HG03565 (cell line): ENCODE results near the gene EVI5.
"Not testable (repeated sequence)": the region's sequence is repeated elsewhere in the genome, so short reads cannot be mapped to it uniquely, and the experiment has no call there.

Source experiments
- ATAC-seq: cut with Tn5 transposase; IDR thresholded peaks from one replicate; pipeline ENCODE4 v1.9.1; 2021; ENCODE audit warnings: mild to moderate bottlenecking, moderate library complexity; ENCODE audit not compliant: unreplicated experiment

EVI5 gene

DNA sequence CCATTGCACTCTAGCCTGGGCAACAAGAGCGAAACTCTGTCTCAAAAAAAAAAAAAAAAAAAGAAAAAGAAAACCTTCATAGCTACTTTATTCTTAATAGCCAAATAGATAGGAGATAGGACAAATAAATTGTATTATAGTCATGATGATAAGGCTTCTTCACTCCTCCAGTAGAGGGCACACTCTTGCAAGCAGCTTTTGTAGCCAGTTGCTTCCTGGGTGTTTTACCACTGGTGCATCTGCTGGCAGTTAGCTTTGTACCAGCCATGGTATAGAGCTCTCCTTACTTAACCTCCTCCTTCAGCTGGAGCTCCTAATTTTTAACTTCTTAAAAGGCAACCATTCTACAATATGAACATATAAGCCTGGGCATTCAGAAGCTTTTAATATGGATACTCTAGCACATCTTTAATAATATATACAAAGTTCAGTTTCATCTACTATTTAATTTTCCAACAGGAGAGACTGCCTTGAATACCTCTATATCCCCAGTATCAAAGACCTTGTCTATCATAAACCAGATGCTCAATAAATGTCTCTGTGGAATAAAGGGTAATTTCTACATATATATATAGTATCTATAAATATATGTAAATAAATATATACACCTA is 35.8 kb downstream of the EVI5 start:
- peak; percentile 46 for ATAC-seq

DNA sequence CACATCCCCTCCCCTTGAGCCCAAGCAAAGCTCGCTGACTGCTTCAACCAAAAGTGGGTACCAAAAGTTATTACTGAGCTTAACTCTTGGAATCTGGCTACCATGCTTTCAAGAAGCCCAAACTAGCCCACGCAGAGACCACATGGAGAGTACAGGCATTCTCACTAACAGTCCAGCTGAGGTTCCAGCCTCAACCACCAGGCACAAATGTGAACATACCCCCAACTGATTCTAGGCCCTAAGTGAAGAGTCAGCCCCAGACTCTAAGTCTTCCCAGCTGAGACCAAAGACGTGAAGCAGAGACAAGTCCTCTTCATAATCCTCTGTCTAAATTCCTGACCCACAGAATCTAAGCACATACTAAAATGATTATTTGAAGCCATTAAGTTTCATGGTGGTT is 36.8 kb downstream of the EVI5 start:
- ATAC-seq = no peak

DNA sequence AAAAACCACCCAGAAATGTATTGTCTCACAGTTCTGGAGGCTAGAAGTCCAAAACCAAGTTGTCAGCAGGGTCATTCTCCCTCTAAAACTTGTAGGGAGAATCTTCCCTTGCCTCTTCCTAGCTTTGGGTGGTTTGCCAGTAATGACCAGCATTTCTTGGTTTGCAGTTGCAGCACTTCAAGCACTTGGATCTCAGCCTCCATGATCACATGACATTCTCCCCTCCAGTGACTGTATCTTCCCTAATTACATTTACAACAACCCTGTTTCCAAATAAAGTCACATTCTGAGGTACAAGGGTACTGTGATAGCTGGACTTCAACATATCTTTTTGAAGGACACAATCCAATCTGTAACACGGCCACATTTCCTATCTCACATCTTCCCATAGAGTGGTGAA is 37.2 kb downstream of the EVI5 start:
- ATAC-seq = no peak

DNA sequence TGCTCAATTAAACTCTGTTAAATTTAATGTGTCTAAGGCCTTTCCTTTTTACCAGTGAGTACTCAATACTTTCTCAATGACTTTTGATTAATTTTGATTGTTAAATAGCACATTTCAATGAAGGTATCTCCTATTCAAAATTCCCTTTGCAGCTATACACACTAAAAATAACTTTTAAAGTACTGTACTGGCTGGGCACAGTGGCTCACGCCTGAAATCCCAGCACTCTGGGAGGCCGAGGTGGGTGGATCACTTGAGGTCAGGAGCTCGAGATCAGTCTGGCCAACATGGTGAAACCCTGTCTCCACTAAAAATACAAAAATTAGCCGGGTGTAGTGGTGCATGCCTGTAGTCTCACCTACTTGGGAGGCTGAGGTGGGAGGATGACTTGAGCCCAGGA is 38.7 kb downstream of the EVI5 start:
- ATAC-seq = not testable (repeated sequence)

DNA sequence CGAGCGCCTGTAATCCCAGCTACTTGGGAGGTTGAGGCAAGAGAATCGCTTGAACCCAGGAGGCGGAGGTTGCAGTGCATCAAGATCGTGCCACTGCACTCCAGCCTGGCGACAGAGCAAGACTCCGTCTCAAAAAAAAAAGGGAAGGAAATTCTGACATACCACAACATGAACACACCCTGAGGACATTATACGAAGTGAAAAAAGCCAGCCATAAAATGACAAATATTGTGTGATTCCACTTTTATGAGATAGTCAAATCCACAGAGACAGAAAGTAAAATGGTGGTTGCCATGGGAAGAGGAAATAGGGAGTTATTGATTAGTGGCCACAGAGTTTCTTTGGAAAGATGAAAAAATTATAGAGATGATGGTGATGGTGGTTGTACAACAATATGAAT is 41.7 kb downstream of the EVI5 start:
- no peak for ATAC-seq

DNA sequence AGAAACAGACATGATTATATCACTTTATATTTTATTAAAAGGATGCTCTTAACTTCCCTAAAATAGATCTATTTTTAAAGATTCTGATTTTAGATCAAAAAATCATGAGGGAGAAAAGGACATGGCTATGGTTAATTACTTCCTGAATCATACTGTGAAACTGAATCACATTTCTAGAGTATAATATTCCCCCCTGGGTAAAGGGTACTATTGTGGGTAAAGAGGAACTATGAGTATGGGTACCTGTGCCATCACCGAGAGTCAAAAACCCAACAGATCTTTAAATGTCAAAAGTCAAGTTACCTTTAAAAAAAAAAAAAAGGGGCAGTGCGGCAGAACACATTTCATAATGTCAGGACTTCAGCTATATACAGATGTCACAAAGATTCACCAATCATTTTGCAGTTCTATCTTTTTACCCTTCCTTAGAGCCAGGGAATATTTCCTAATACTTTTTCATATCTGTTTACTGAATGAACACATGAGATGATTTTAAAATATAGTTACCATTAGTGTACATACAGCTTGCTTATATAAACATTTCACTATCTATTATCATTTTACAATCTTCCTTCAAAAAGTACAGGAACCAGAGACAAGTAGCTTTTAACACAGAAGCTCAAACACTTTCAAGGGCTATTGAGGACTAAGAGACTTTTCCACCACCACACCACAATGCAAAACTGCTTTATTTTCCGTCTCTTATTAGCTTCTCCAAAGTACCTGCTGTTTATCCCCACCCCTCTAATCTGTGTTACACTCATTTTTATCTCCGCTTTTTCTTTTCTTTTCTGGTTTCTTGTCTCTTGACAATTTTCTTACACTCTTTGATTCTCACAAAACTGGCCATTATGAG is 45.0 kb downstream of the EVI5 start:
- ATAC-seq = no peak

DNA sequence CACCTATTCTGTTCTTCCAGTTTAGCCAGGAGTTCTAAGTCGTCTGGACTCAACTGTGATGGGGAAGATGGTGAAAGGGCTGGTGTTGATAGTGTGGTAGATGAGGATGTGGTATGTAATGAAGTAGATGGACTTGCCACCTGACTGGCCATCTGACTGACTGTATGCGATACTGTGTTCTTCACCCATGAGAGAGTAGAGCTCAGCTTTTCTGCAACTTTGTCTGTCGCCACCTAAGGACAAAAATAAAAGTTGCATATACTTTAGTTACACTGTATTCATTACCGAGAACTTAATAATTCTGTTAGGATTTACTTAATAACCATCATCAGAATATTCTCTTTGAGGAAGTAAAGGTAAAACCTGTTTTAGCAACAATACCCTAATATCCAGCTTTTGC is 48.5 kb downstream of the EVI5 start:
- no peak for ATAC-seq

DNA sequence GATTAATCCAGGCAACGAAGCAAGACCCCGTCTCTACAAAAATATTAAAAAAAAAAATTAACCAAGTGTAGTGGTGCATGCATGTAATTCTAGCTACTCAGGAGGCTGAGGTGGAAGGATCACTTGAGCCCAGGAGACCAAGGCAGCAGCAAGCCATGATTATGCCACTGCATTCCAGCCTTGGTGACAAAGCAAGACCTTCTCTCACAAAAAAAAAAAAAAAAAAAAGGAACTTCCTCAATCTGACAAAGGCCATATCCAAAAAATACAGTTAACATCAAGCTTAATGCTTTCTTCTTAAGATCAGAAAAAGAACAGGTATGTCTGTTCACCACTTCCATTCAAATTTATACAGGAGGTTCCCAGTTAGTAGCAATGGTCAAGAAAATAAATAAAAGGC is 54.4 kb downstream of the EVI5 start:
- no peak for ATAC-seq

DNA sequence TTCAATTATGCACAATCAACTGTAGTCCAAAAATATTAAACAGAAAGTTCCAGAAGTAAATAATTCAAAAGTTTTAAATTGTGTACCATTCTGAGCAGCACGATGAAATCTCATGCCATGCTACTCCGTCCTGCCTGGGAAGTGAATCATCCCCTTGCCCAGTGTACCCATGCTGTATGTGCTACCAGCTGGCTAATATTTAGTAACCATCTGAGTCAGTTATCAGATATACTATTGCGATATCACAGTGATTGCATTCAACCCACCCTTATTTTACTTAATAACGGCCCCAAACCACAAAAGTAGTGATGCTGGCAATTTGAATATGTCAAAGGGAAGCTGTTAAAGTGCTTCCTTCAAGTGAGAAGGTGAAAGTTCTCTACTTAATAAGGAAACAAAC is 56.2 kb downstream of the EVI5 start:
- no peak for ATAC-seq

DNA sequence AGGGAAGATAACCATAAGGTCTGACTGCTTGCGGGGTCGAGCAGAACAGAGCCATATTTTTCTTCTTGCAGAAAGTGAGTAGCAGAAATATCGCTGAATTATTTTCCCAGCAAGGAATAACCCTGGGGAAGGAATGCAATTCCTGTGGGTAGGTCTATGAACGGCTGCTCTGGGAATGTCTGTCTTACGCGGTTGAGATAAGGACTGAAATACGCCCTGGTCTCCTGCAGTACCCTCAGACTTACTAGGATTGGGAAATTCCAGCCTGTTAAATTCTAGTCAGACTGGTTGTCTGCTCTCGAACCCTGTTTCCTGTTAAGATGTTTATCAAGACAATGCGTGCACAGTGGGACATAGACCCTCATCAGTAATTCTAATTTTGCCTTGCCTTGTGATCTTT is 61.2 kb downstream of the EVI5 start:
- ATAC-seq = not testable (repeated sequence)

DNA sequence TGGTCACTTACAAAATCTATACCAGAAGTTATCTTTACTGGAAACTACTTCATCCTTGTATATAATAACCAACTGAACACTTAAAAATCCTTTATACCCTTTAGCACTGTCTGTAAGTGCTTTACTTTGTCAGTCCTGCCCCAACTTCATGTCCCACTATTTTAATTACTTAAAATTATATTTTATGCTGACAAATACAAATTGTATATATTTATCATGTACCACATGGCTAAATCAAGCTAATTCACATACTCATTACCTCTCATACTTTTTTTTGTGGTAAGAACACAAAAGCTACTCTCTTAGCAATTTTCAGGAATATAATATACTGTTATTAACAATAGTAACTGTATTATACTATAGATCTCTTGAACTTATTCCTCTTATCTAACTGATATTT is 63.0 kb downstream of the EVI5 start:
- ATAC-seq = no peak

DNA sequence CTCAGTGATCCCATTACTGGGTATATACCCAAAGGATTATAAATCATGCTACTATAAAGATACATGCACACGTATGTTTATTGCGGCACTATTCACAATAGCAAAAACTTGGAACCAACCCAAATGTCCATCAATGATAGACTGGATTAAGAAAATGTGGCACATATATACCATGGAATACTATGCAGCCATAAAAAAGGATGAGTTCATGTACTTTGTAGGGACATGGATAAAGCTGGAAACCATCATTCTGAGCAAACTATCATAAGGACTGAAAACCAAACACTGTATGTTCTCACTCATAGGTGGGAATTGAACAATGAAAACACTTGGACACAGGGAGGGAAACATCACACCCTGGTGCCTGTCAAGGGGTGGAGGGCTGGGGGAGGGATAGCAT is 63.8 kb downstream of the EVI5 start:
- ATAC-seq = not testable (repeated sequence)

DNA sequence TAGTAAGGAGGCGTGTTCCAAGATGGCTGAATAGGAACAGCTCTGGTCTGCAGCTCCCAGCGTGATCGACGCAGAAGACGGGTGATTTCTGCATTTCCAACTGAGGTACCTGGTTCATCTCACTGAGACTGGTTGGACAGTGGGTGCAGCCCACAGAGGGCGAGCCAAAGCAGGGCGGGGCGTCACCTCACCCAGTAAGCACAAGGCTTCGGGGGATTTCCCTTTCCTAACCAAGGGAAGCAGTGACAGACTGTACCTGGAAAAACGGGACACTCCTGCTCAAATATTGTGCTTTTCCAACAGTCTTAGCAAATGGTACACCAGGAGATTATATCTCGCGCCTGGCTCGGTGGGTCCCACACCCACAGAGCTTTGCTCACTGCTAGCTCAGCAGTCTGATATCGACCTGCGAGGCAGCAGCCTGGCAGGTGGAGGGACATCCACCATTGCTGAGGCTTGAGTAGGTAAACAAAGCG is 69.4 kb downstream of the EVI5 start:
- ATAC-seq = not testable (repeated sequence)

DNA sequence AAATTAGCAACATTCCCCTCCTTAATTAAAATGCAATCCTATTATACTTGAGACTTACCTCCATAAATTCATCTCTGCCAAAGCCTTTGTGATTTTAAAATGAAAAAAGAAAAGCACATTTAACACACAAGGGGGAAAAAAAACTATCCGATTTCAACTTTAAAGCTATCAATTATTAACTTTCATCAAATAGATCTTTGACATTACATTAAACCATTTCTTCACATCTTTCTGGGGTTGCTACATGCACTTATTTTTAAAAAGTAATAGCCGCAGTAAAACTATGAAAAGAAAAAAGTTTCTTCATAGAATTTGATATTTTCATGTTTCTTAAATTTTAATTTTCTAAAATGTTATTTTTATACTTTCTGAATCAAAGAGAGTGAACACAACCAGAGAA is 71.0 kb downstream of the EVI5 start:
- ATAC-seq = no peak

DNA sequence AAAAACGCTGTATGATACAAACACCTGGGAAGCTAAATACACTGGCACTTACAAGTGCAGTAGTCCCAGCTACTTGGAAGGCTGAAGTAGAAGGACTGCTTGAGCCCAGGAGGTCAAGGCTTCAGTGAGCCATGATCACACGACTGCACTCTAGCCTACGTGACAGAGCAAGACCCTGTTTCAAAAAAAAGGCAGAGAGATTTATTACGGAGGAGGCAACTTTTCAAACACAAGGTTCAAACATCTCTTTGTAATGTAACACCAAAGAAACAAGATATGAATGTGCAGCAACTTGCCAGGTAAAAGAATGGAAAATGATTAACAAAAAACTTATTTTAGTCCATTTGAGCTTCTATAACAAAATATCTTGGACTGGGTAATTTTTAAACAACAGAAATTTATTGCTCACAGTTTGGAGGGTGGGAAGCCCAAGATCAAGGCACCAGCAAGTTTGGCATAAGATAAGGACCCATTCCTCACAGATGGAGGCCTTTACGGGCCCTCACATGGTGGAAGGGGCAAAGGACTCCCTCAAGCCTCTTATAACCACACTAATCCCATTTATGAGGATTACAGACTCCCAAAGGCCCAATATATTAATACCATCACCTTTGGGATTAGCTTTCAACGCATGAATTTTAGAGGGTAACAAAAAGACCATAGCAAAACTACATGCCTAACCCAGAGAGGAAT is 73.3 kb downstream of the EVI5 start:
- no peak for ATAC-seq

DNA sequence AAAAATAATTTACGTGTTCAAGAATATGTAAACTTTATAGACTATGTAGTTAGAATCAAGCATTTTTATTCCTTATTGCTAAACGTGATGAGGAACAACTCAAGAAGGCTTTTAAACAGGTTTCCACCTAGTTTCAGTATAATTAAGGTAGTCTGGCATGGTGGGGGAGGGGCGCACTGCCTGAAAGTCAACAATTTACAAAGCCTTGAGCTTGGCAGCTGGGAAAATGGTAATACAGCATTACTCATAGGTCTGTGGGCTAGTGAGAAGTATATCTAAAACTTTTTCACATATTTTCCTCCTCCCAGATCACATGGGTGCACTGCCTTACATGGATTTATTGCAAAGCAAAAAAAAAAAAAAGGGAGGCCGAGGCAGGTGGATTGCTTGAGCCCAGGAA is 75.2 kb downstream of the EVI5 start:
- ATAC-seq = no peak

DNA sequence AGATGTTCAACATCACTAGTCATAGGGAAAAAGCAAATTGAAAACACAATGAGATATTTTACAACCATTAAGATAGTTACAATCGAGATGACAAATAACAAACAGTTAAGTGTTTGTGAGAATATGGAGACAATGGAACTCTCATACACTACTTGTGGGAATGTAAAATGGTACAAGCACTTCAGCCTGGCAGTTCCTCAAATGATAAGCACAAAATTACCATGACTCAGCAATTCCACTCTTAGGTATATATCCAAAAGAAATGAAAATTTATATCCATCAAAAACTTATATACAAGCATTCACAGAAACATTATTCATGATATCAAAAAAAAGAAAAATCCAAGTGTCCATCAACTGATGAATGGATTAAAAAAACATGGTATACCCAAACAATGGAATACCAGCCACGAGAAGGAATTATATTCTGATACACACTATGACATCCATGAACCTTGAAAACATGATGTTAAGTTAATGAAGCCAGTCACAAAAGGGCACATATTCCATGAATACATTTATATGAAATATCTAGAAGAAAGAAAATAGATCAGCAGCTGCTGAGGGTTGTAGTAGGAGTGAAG is 76.4 kb downstream of the EVI5 start:
- ATAC-seq = no peak

DNA sequence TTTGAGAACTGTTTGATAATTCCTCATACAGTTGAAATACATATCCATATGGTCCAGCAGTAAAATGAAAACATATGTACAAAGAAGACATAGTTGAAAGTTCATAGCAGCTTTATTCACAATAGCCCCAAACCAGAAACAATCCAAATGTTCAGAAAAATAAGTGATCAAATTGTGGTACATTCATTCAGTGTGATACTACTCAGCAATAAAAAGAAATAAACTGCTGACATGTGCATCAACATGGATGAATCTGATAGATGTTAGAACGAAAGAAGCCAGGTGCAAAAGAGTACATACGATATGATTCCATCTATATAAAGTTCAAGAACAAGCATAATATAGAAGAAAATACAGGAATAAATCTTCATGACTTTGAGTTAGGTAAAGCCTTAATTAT is 77.2 kb downstream of the EVI5 start:
- ATAC-seq = no peak

DNA sequence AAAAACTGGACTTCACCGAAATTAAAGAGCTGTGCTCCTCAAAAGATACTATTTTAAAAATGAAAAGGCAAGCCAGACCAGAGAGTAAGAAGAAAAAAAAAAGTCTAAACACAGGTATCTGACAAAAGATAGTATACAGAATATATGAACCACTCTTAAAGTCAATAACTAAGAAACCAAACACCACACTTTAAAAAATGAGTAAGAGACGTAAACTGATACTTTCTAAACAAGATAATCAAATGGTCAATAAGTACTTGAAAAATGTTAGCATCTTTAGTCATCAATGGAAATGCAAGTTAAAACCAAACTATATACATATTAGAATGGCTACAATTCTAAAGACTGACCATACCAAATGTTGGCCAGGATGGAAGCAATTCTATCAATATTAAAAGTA is 77.6 kb downstream of the EVI5 start:
- no peak for ATAC-seq

DNA sequence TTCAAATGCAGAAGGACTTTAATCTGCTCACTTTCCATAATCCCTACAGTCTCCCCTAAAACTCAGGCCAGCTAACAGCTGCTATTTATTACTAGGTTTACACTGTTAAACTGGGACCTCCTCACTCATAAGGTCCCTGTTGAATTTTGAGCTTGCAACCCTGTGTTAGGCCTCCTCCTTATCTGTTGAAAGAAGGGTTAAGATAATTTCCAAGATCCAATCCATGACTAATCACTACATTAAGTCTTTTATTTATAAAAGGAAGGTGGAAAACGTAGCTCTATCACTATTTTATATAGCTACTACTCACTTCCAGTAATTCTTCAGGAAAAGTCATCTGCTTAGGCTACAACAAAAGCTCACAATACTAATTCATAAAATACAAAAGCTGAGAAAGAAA is 79.5 kb downstream of the EVI5 start:
- no peak for ATAC-seq

DNA sequence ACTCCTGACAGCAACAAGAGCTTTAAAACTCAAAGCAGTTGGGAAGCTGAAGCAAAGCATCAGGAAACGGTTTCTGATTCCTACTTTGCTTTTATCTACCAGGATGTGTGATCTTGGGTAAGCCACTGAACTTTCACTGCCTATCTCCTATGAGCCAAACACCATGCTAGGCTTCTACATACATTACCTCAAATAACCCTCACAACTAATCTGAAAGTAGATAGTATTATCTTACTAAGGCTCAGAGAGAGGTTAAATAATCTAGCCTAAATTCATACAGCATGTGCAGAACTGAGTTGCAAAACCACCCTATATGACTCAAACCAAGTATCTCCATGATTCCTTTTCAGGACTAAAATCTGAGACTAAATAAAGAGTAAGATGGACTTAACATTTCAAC is 83.8 kb downstream of the EVI5 start:
- no peak for ATAC-seq

DNA sequence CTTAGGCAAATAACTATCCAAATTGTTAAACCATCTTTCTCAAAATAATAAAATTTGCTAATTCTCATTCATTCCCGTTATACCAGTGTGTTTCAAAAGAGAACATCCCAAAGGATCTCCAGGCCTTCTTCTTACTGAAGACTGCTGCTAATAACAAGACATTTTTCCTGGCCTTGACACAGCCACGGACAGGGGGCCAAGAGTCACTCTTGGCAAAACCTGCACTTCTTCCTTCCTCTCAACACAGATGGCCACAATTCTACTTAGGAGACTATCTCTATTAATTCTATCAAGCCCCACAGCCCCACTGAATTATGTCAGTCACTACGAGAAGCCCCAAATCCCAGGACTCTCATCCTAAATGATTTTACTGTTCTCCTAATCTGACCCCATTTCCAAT is 86.0 kb downstream of the EVI5 start:
- no peak for ATAC-seq
